IMR-90 (cell line): ENCODE measurements around the gene B3GALT4. TPM values are rescaled to one million over a fixed set of nuclear protein-coding genes. Genes with fewer than 3 reads are reported as not detected.

Experiments used
- ATAC-seq: fragments of 200-7000 bp; cut with Tn5 transposase; 2 replicates; pipeline ENCODE4 v1.9.1; 2020; ENCODE audit warnings: low read depth, mild to moderate bottlenecking, moderate library complexity
- BruUV-seq: library from RNA; stranded (reverse); fragments of 400-500 nt; replicated peaks from 2 replicates; lab custom pipeline; 2021; lab: Mats Ljungman, UMichigan
- CTCF ChIA-PET: fragments of 300-600 bp; formaldehyde crosslinking; extraction: SDS; loops from one replicate; lab custom pipeline; 2021; ENCODE audit warnings: antibody characterized with exemption; lab: Yijun Ruan, JAX
- POLR2A ChIA-PET: fragments of 300-600 bp; sonication (Branson Sonifier 250); formaldehyde crosslinking; loops from one replicate; lab custom pipeline; 2022; ENCODE audit warnings: antibody characterized with exemption; ENCODE audit not compliant: unreplicated experiment; lab: Charles Lee
- DNase-seq: peaks from one replicate; pipeline ENCODE4 v3.0.0; 2013
- H2AFZ ChIP-seq: replicated peaks from 2 replicates; pipeline ENCODE3; 2013; ENCODE audit warnings: low read length, mild to moderate bottlenecking; ENCODE audit not compliant: poor library complexity
- H2AK5ac ChIP-seq: 2 replicates; pipeline ENCODE4 v1.6.1; 2013; ENCODE audit warnings: low read depth, low read length, inconsistent platforms
- H2AK9ac ChIP-seq: replicated peaks from 2 replicates; pipeline ENCODE3; 2013; ENCODE audit warnings: mild to moderate bottlenecking, low read depth, low read length, moderate library complexity; ENCODE audit not compliant: poor library complexity
- H2BK120ac ChIP-seq: 2 replicates; pipeline ENCODE4 v1.6.1; 2013; ENCODE audit warnings: low read depth, low read length, inconsistent platforms
- H2BK15ac ChIP-seq: 3 replicates; pipeline ENCODE4 v1.6.1; 2013; ENCODE audit warnings: low read depth, low read length, inconsistent platforms
- H2BK20ac ChIP-seq: 2 replicates; pipeline ENCODE4 v1.6.1; 2013; ENCODE audit warnings: low read depth, mild to moderate bottlenecking, inconsistent platforms, low read length, moderate library complexity
- H2BK5ac ChIP-seq: 2 replicates; pipeline ENCODE4 v1.6.1; 2013; ENCODE audit warnings: mild to moderate bottlenecking, low read depth, low read length, inconsistent platforms; ENCODE audit not compliant: poor library complexity, severe bottlenecking
- H3K14ac ChIP-seq: replicated peaks from 2 replicates; pipeline ENCODE4 v1.6.1; 2013; ENCODE audit warnings: low read depth, low read length, inconsistent platforms
- H3K18ac ChIP-seq: 2 replicates; pipeline ENCODE4 v1.6.1; 2013; ENCODE audit warnings: low read depth, low read length, control low read depth
- H3K23ac ChIP-seq: 2 replicates; pipeline ENCODE4 v1.6.1; 2013; ENCODE audit warnings: low read depth, low read length, inconsistent platforms
- H3K27ac ChIP-seq: 2 replicates; pipeline ENCODE4 v1.5.1; 2013; ENCODE audit warnings: mild to moderate bottlenecking, control low read depth, low read length; ENCODE audit not compliant: insufficient read depth
- H3K27me3 ChIP-seq: 2 replicates; pipeline ENCODE4 v1.6.1; 2013; ENCODE audit warnings: low read length; ENCODE audit not compliant: control insufficient read depth, insufficient read depth
- H3K36me3 ChIP-seq: 2 replicates; pipeline ENCODE4 v1.6.1; 2013; ENCODE audit warnings: low read length, mixed read lengths; ENCODE audit not compliant: control insufficient read depth, insufficient read depth
- H3K4ac ChIP-seq: 2 replicates; pipeline ENCODE4 v1.6.1; 2013; ENCODE audit warnings: low read depth, low read length, inconsistent platforms
- H3K4me1 ChIP-seq: 2 replicates; pipeline ENCODE4 v1.6.1; 2013; ENCODE audit warnings: low read length, mixed read lengths; ENCODE audit not compliant: control insufficient read depth, insufficient read depth
- H3K4me2 ChIP-seq: 2 replicates; pipeline ENCODE4 v1.6.1; 2013; ENCODE audit warnings: low read depth, mild to moderate bottlenecking, control low read depth, low read length, moderate library complexity
- H3K4me3 ChIP-seq: 2 replicates; pipeline ENCODE4 v1.5.1; 2013; ENCODE audit warnings: low read depth, mild to moderate bottlenecking, control low read depth, low read length, moderate library complexity; ENCODE audit not compliant: insufficient read depth
- H3K56ac ChIP-seq: 2 replicates; pipeline ENCODE4 v1.6.1; 2013; ENCODE audit warnings: low read length, inconsistent platforms; ENCODE audit not compliant: insufficient read depth; ENCODE audit errors: extremely low read depth
- H3K79me1 ChIP-seq, 2 experiments: 2 replicates each; pipeline ENCODE4 v1.6.1; 2013; ENCODE audit warnings: low read length in 2 of 2, inconsistent platforms in 1 of 2, low read depth in 1 of 2
- H3K9ac ChIP-seq: 2 replicates; pipeline ENCODE4 v1.6.1; 2013; ENCODE audit warnings: low read depth, low read length, control low read depth
- H3K9me1 ChIP-seq: 2 replicates; pipeline ENCODE4 v1.6.1; 2013; ENCODE audit warnings: low read length, inconsistent platforms; ENCODE audit not compliant: insufficient read depth
- H3K9me3 ChIP-seq: 2 replicates; pipeline ENCODE4 v1.6.1; 2013; ENCODE audit warnings: low read length; ENCODE audit not compliant: control insufficient read depth, insufficient read depth
- H4K20me1 ChIP-seq: 2 replicates; pipeline ENCODE4 v1.6.1; 2013; ENCODE audit warnings: low read length, inconsistent platforms; ENCODE audit not compliant: insufficient read depth
- H4K5ac ChIP-seq: 2 replicates; pipeline ENCODE4 v1.6.1; 2013; ENCODE audit warnings: mild to moderate bottlenecking, low read depth, low read length, control low read depth
- H4K8ac ChIP-seq, 2 experiments: 2 replicates each; pipeline ENCODE4 v1.6.1; 2013; ENCODE audit warnings: low read depth in 2 of 2, low read length in 2 of 2, control low read depth in 1 of 2, inconsistent platforms in 1 of 2
- H4K91ac ChIP-seq: 2 replicates; pipeline ENCODE4 v1.6.1; 2013; ENCODE audit warnings: low read depth, low read length, inconsistent platforms; ENCODE audit not compliant: insufficient read depth
- CEBPB ChIP-seq: IDR thresholded peaks from 2 replicates; pipeline ENCODE4 v1.6.1; 2012; ENCODE audit warnings: low read depth, low read length, improper control_type of control experiment
- FOS ChIP-seq: fragments of 150-350 bp; IDR thresholded peaks from 2 replicates; pipeline ENCODE4 v1.6.1; 2016; ENCODE audit warnings: low read depth, low read length
- MXI1 ChIP-seq: IDR thresholded peaks from 2 replicates; pipeline ENCODE4 v1.6.1; 2012; ENCODE audit warnings: low read depth, mild to moderate bottlenecking, low read length, moderate library complexity, borderline replicate concordance
- RCOR1 ChIP-seq: IDR thresholded peaks from 2 replicates; pipeline ENCODE4 v1.6.1; 2012; ENCODE audit warnings: mild to moderate bottlenecking, low read length, improper control_type of control experiment; ENCODE audit not compliant: insufficient replicate concordance
- RFX5 ChIP-seq: IDR thresholded peaks from 2 replicates; pipeline ENCODE4 v1.8.0; 2012; ENCODE audit warnings: low read depth, mild to moderate bottlenecking, low read length, moderate library complexity
- USF2 ChIP-seq: fragments of 150-350 bp; IDR thresholded peaks from 2 replicates; pipeline ENCODE4 v1.6.1; 2017; ENCODE audit warnings: mild to moderate bottlenecking, antibody characterized with exemption, low read length, low read depth
- WGBS, 2 experiments: methylation state at CpG; one replicate each; pipeline versions ENCODE4 v1.1.5 to v1.1.7; 2013; ENCODE audit warnings: missing lambda C conversion rate in 2 of 2; ENCODE audit not compliant: insufficient read length in 1 of 2; ENCODE audit errors: extremely low coverage in 2 of 2; 5-methylcytosine and 5-hydroxymethylcytosine counted together
- dilution Hi-C: fragments of 300-500 bp; cut with HindIII; formaldehyde crosslinking; loops from one replicate; pipeline ENCODE4 v1.14.3; 2018; ENCODE audit warnings: low sequenced_read_pairs; ENCODE audit not compliant: unreplicated experiment
- in situ Hi-C: fragments of 300-500 bp; cut with MboI; formaldehyde crosslinking; loops from 3 replicates; pipeline ENCODE4 v1.14.3; 2019; ENCODE audit warnings: low sequenced_read_pairs, inconsistent platforms, mixed read lengths
- intact Hi-C: fragments of 100-400 bp; cut with micrococcal nuclease; formaldehyde crosslinking; loops from 2 replicates; pipeline ENCODE4 v1.10.0; 2022
- polyA plus RNA-seq, 3 experiments: library from polyadenylated mRNA; depleted of rRNA; stranded (reverse); fragments of >200 nt; gene quantifications; 2 replicates each; pipeline ENCODE4 v1.2.3, GENCODE V29; 2012; ENCODE audit warnings: low replicate concordance in 1 of 3
- total RNA-seq: library from RNA; depleted of rRNA; stranded (reverse); fragments of >200 nt; gene quantifications from 2 replicates; pipeline ENCODE4 v1.2.3, GENCODE V29; 2012

Gene B3GALT4
- total and polyA plus RNA-seq, 2 of the 4 experiments (the other 2 are of a cell fraction), result 0.70 to 0.72 TPM

GRCh38 chr6:33297406-33297955 is 20.6 kb downstream of the B3GALT4 start:
- Histone ChIP-seq H2AK9ac (peak overlapping the region; percentile 80), H4K91ac (no peak overlapping the region), H2BK20ac (no peak overlapping the region), H2BK120ac (no peak overlapping the region), H3K4me2 (peak overlapping the region; percentile 82), H3K36me3 (peaks cover 18% of the 10 kb centered on the region), H2AFZ (peak overlapping the region; percentile 87), H3K9me3 (no peaks in the 10 kb centered on the region), H3K9me1 (no peaks in the 10 kb centered on the region), H4K8ac (peak overlapping the region in 1 of 2 experiments; percentile 46; a peak in 2 of 4 replicates), H3K18ac (no peak overlapping the region), H2BK15ac (no peak overlapping the region), H3K27ac (peak overlapping the region; percentile 16; the same call in 1 of the 2 replicates), H3K4me3 (peak overlapping the region; percentile 29), H3K4me1 (no peaks in the 10 kb centered on the region), H3K4ac (peak overlapping the region; percentile 39), H3K9ac (peak overlapping the region; percentile 37), H3K14ac (peak overlapping the region; percentile 29; the same call in 1 of the 2 replicates), H3K56ac (no peak overlapping the region), H4K20me1 (peaks cover 9% of the 10 kb centered on the region), H3K27me3 (no peaks in the 10 kb centered on the region), H2BK5ac (no peak overlapping the region), H3K79me1 (peaks cover 15 to 33% of the 10 kb centered on the region in 2 experiments; a peak in 3 of 4 replicates), H2AK5ac (peak overlapping the region; percentile 11; the same call in 1 of the 2 replicates), H4K5ac (no peak overlapping the region), H3K23ac (no peak overlapping the region)
- in situ Hi-C loops, result no loop called here
- BruUV-seq, result no TSS peak
- CTCF ChIA-PET, result interaction anchor here (0.6 to 2.0 kb wide), 2 partner anchors 20 to 47 kb away, joined by 3 to 5 read pairs; partner anchors contain the start of gene B3GALT4
- intact Hi-C loops, result loop anchor here (5.0 kb wide), 1 partner anchor 120 kb away; the partner anchor contains the start of gene CUTA
- DNase-seq (no peak), ATAC-seq (peak; percentile 0; the same call in 1 of the 2 replicates)
- POLR2A ChIA-PET, result no interaction called here
- dilution Hi-C loops, result no loop called here
- no peak for TF ChIP-seq RFX5
- no peak for TF ChIP-seq FOS
- TF ChIP-seq MXI1, result no peak
- TF ChIP-seq RCOR1, result no peak
- TF ChIP-seq USF2, result peak; percentile 85
- TF ChIP-seq CEBPB, result no peak
- 16% methylated on average over 5 of the region's 16 CpGs; no CpG with 5 or more reads in 1 of the 2 experiments for WGBS, 2 experiments
